Liver (tissue), 9 donors: ENCODE measurements around the gene SMG7. TPM values are rescaled to one million over a fixed set of nuclear protein-coding genes. Genes with fewer than 3 reads are reported as not detected.

Experiments
- DNase-seq: peaks from one replicate; pipeline ENCODE4 v3.0.0-alpha.2; 2017; ENCODE audit warnings: low spot score
- H3K27ac ChIP-seq, 2 donors: one replicate each; pipeline ENCODE4 v1.7.0; 2013; ENCODE audit warnings: inconsistent platforms in 2 of 2, low read length in 2 of 2, control low read depth in 1 of 2, low read depth in 1 of 2, mild to moderate bottlenecking in 1 of 2
- H3K27me3 ChIP-seq, 4 donors: one replicate each; pipeline versions ENCODE4 v1.6.1 to v1.7.0; 2013; ENCODE audit warnings: low read length in 3 of 4, inconsistent platforms in 1 of 4, mild to moderate bottlenecking in 1 of 4, moderate library complexity in 1 of 4; ENCODE audit not compliant: control insufficient read depth in 4 of 4, insufficient read depth in 4 of 4
- H3K36me3 ChIP-seq, 4 donors: one replicate each; pipeline versions ENCODE4 v1.6.1 to v1.7.0; 2013; ENCODE audit warnings: low read length in 3 of 4, mild to moderate bottlenecking in 3 of 4, low read depth in 1 of 4, moderate library complexity in 1 of 4; ENCODE audit not compliant: control insufficient read depth in 4 of 4, insufficient read depth in 3 of 4
- H3K4me1 ChIP-seq, 4 donors: one replicate each; pipeline versions ENCODE4 v1.6.1 to v1.7.0; 2013; ENCODE audit warnings: low read length in 3 of 4, mild to moderate bottlenecking in 3 of 4, moderate library complexity in 1 of 4; ENCODE audit not compliant: control insufficient read depth in 4 of 4, insufficient read depth in 4 of 4
- H3K4me3 ChIP-seq, 3 donors: one replicate each; pipeline versions ENCODE4 v1.6.1 to v1.7.0; 2013; ENCODE audit warnings: low read length in 3 of 3, control low read depth in 1 of 3, low read depth in 1 of 3, mild to moderate bottlenecking in 1 of 3
- H3K9ac ChIP-seq, 2 donors: one replicate each; pipeline ENCODE4 v1.7.0; 2013; ENCODE audit warnings: low read length in 2 of 2, mild to moderate bottlenecking in 2 of 2, moderate library complexity in 2 of 2, control low read depth in 1 of 2, low read depth in 1 of 2
- H3K9me3 ChIP-seq, 4 donors: one replicate each; pipeline versions ENCODE4 v1.6.1 to v1.7.0; 2013; ENCODE audit warnings: low read length in 3 of 4; ENCODE audit not compliant: control insufficient read depth in 4 of 4
- CTCF ChIP-seq: fragments of 150-350 bp; IDR thresholded peaks from 2 replicates; pipeline ENCODE4 v1.5.1; 2017; ENCODE audit warnings: improper control_type of control experiment, low read depth, low read length; ENCODE audit not compliant: missing input control
- EGR1 ChIP-seq, 2 donors: IDR thresholded peaks; 2 replicates each; pipeline ENCODE4 v1.6.1; 2016 to 2018; ENCODE audit warnings: antibody characterized with exemption in 2 of 2, low read depth in 2 of 2
- GABPA ChIP-seq, 2 donors: IDR thresholded peaks in 1 of 2; conservative IDR thresholded peaks in 1 of 2; 2 replicates each; pipeline ENCODE4 v1.6.1; 2016; ENCODE audit warnings: antibody characterized with exemption in 2 of 2, mild to moderate bottlenecking in 1 of 2, moderate library complexity in 1 of 2
- HNF4G ChIP-seq: IDR thresholded peaks from 2 replicates; pipeline ENCODE4 v1.6.1; 2016; ENCODE audit warnings: antibody characterized with exemption
- RAD21 ChIP-seq, 2 donors: IDR thresholded peaks; 2 replicates each; pipeline ENCODE4 v1.6.1; 2016; ENCODE audit warnings: antibody characterized with exemption in 2 of 2, mild to moderate bottlenecking in 2 of 2
- REST ChIP-seq: IDR thresholded peaks from 2 replicates; pipeline ENCODE4 v1.6.1; 2016; ENCODE audit warnings: antibody characterized with exemption, mild to moderate bottlenecking
- RXRA ChIP-seq, 2 donors: IDR thresholded peaks; 2 replicates each; pipeline ENCODE4 v1.6.1; 2017 to 2018; ENCODE audit warnings: antibody characterized with exemption in 2 of 2, mild to moderate bottlenecking in 1 of 2
- TAF1 ChIP-seq: conservative IDR thresholded peaks from 2 replicates; pipeline ENCODE4 v1.6.1; 2016; ENCODE audit warnings: antibody characterized with exemption, mild to moderate bottlenecking
- YY1 ChIP-seq: IDR thresholded peaks from 2 replicates; pipeline ENCODE4 v1.6.1; 2016; ENCODE audit warnings: antibody characterized with exemption, mild to moderate bottlenecking
- ZBTB33 ChIP-seq: IDR thresholded peaks from 2 replicates; pipeline ENCODE4 v1.6.1; 2016; ENCODE audit warnings: antibody characterized with exemption
- WGBS: extraction: QIAGEN DNeasy Blood & Tissue Kit; methylation state at CpG from one replicate; pipeline ENCODE4 v1.1.7; 2013; 5-methylcytosine and 5-hydroxymethylcytosine counted together
- polyA plus RNA-seq, 2 donors: library from polyadenylated mRNA; stranded (reverse) in 1 of 2; unstranded in 1 of 2; fragments of 200-250 nt in 1 of 2; fragments of >200 nt in 1 of 2; fragmentation: Nextera tagmentation in 1 of 2; extraction: Ambion mirVana in 1 of 2; gene quantifications; one replicate each; pipeline versions ENCODE4 v1.2.1 to v1.2.3, GENCODE V29; 2013 to 2015
- total RNA-seq, 2 donors: library from RNA; depleted of rRNA; stranded (reverse); fragments of >200 nt; gene quantifications; one replicate each; pipeline ENCODE4 v1.2.3, GENCODE V29; 2014
- donor health status: healthy.
- donor health status: healthy.
- donor health status: healthy.
- donor health status: healthy.
- donor health status: healthy.

The SMG7 gene
- total and polyA plus RNA-seq, 4 donors: 9.5 to 28.7 (median 13.6) TPM

GRCh38 chr1:183431840-183432547 is 40.3 kb upstream of the SMG7 start:
- Histone ChIP-seq H3K36me3 (no peaks in the 10 kb centered on the region), H3K27me3 (peaks cover 0 to 2% (median 0%) of the 10 kb centered on the region in 4 donors), H3K9ac (no peak overlapping the region), H3K9me3 (peaks cover 0 to 2% (median 0%) of the 10 kb centered on the region in 4 donors), H3K27ac (no peak overlapping the region), H3K4me1 (no peaks in the 10 kb centered on the region), H3K4me3 (no peak overlapping the region)
- TF ChIP-seq GABPA (IDR thresholded peaks at IDR 0.05 in 1 of 2, conservative IDR thresholded peaks at IDR 0.05 in 1 of 2): no peak
- TF ChIP-seq REST: no peak
- TF ChIP-seq EGR1 (IDR thresholded peaks at IDR 0.05; ENCODE audit: low read depth in 2 of 2): no peak
- TF ChIP-seq ZBTB33: no peak
- 82% methylated on average over 4 of the region's 4 CpGs for WGBS
- DNase-seq: no peak

- Histone ChIP-seq H3K9ac (no peak overlapping the region), H3K9me3 (peaks cover 0 to 2% (median 0%) of the 10 kb centered on the region in 4 donors), H3K4me3 (no peak overlapping the region), H3K36me3 (no peaks in the 10 kb centered on the region), H3K27ac (no peak overlapping the region), H3K4me1 (no peaks in the 10 kb centered on the region), H3K27me3 (peaks cover 0 to 2% (median 0%) of the 10 kb centered on the region in 4 donors)
- DNase-seq: no peak
- WGBS: 74% methylated on average over 2 of the region's 2 CpGs
- TF ChIP-seq RXRA (IDR thresholded peaks at IDR 0.05) (no peak), ZBTB33 (no peak), GABPA (IDR thresholded peaks at IDR 0.05 in 1 of 2, conservative IDR thresholded peaks at IDR 0.05 in 1 of 2) (no peak), RAD21 (IDR thresholded peaks at IDR 0.05) (no peak), CTCF (no peak), YY1 (no peak), HNF4G (no peak), TAF1 (no peak)
Observed at GRCh38 chr1:183432548-183432875, 39.8 kb upstream of the SMG7 start.
